ENCODE data around the gene FBXW5. TPM values are rescaled to one million over a fixed set of nuclear protein-coding genes. Genes with fewer than 3 reads are reported as not detected.

The FBXW5 gene
- total RNA-seq, 4 donors from 2014 or later, result 87.9 to 363 (median 126) TPM

- no peak for TF ChIP-seq CTCF (IDR thresholded peaks at IDR 0.05; ENCODE audit: low read depth)
Measured at GRCh38 chr9:136954270-136955083, 9.9 kb upstream of the FBXW5 start.

GRCh38 chr9:136953771-136954269 lies 9.3 kb upstream of the FBXW5 start:
- TF ChIP-seq CTCF (IDR thresholded peaks at IDR 0.05; ENCODE audit: low read depth), result no peak

- no peak for TF ChIP-seq CTCF (IDR thresholded peaks at IDR 0.05; ENCODE audit: low read depth)
Measured at GRCh38 chr9:136952876-136953770, 8.6 kb upstream of the FBXW5 start.

- no peak for TF ChIP-seq CTCF (IDR thresholded peaks at IDR 0.05; ENCODE audit: low read depth)
Measured at GRCh38 chr9:136952321-136952850, 7.8 kb upstream of the FBXW5 start.

GRCh38 chr9:136951541-136952320 lies 7.2 kb upstream of the FBXW5 start, which contains the start of gene LCN12:
Gene LCN12 (plus strand): TSS chr9:136952273. CDS start chr9:136952328, 55 bp downstream.
- no peak for TF ChIP-seq CTCF (IDR thresholded peaks at IDR 0.05; ENCODE audit: low read depth)

- no peak for TF ChIP-seq CTCF (IDR thresholded peaks at IDR 0.05; ENCODE audit: low read depth)
Measured at GRCh38 chr9:136950656-136951276, 6.2 kb upstream of the FBXW5 start.

Measured in subcutaneous adipose tissue (tissue), 4 donors.